ENCODE measurements around the gene HPSE2.
"Not testable (repeated sequence)": the region's sequence is repeated elsewhere in the genome, so short reads cannot be mapped to it uniquely, and the experiment has no call there.

The HPSE2 gene

GRCh38 chr10:99002392-99002791 lies 233.3 kb downstream of the HPSE2 start:
- DNase-seq, result no peak

DNA sequence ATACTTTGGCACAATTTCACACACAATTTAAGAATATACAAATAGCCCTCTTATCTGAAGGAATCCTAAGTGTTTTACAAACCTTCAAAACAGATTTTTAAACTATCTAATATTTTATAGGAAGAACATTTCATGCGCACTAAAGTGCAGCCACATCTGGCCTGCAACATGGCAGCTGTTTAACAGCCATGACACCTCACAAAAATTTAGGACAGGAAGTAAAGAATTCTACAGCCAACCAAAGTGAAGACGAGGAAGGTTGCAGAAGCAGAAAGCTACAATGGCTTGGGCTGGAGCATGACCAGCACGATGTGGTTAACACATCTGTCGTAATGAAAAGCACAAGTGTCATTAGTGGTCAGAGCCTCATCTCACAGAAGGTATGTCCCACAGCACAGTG lies 238.1 kb downstream of the HPSE2 start:
- DNase-seq, result no peak

GRCh38 chr10:98994030-98994429 lies 241.6 kb downstream of the HPSE2 start:
- no peak for DNase-seq

- DNase-seq, result not testable (repeated sequence)
These were observed 251.9 kb downstream of the HPSE2 start for GRCh38 chr10:98983751-98984150.

DNA sequence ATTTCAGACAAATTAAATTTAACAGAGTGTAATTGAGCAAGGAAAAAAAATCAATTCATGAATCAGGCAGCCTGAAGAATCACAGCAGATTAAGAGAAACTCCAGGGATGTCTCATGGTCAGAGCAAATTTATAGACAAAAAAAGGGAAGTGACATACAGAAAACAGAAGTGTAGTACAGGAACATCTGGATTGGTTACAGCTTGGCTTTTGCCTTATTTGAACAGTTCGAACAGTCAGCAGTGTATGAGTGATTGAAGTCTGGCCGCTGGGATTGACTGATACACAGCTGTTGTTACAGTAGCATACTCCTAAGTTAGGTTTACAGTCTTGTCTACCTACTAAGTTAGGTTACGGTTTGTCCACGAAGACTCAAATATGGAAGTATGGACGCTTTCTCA lies 255.3 kb downstream of the HPSE2 start:
- no peak for DNase-seq

DNA sequence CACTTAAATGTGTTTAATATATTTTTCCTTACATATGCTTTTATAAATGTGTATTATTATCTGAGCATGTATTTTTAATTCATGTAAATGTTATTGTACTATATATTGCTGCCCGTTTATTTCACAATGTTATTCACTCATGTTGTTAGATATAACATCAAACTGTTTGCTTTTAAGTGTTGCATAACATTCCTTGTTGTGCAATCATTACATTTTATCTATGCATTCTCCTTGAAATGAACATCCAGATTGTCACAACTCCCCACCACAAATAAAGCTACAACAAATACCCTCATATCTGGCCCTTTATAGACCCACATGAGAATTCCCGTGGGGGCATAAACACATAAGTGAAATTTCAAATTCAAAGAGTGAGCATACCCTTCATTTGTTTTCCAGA lies 264.2 kb downstream of the HPSE2 start:
- DNase-seq, result no peak

DNA sequence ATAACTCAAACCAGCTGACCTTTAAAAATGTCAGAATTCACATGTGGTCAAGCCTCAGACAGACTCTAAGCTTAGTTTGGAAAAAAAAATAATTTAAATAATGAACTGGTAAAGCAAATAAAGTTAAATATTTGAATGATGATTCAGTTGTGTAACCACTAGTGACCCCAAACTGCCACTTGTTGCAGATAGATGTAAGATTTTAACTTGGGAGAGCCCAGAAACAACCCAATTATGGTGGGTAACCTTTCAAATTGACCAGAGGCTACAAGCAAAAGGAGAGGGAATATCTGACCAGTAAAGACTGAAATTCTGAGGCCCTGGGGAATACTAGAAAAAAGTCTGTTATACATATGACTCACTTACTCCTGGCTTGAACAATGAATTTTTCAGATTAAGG lies 268.1 kb downstream of the HPSE2 start:
- DNase-seq, result no peak

DNA sequence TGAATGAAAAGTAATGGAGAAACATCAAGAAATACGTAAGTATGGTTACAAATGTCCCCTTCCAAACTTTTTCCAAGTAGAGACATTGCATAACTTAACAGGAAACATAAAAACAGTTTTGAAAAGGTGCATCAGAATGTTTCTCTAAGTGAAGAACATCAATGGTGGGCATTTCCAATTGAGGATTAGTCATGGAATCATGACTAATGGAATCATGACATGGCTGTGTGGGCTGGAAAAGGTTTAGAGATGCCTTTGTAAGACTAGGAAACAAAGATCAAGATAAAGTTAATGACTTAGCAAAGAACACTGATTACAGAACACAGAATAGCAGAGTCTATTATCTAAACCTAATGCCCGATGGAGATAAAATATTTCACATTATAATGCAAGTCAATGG lies 272.0 kb downstream of the HPSE2 start:
- no peak for DNase-seq

GRCh38 chr10:98959379-98959778 lies 276.3 kb downstream of the HPSE2 start:
- DNase-seq, result no peak

- no peak for DNase-seq
These were observed 277.9 kb downstream of the HPSE2 start for GRCh38 chr10:98957801-98958200.

DNA sequence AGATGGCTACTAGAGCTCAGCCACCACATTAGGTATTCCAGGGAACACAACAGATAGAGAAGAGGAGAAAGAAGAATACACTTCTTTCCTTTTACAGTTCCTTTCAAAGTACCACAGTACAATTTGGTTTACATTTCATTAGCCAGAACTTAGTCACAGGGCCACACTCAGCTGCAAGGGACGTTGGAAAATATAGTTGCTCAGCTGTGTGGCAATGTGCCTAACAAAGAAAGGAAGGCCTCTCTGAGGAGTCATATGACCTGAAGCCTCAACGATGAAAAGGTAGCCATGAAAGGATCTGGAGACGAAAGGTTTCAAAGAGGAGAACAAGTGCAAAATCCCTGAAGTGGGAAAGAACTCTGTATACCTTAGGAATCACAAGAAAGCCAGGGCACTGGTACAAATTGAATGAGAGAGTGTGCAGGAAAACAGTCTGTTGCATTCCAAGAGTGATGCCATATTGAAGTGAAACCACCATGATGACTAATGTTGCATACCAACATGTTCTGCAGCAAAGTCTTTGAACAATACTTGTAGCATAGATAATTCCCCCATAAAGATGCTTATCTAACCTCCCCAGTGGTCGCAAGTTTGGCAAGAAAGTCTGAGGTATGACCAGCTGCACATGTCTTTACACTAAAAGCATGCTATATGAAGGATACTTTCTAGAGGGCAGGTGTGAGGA lies 278.9 kb downstream of the HPSE2 start:
- peak; percentile 81 for DNase-seq

DNA sequence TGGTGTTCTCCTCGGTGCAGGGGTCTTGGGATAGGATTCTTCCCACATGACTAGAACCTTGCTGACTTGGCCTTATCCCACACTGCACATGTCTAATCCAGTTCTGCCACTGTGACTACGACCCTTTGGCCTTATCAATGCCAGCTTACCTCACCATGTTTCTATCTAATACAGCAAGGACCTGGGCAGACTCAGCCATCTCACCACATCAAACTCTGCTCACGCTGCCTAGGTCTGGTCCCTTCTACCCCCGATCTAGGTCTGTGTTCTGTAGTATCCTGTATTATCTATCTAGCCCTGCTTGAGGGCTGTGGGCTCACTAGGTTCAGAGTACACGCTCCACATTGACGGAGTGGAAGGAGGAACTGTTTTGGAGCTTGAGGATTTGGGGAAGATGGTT lies 282.4 kb downstream of the HPSE2 start:
- DNase-seq, result no peak

DNA sequence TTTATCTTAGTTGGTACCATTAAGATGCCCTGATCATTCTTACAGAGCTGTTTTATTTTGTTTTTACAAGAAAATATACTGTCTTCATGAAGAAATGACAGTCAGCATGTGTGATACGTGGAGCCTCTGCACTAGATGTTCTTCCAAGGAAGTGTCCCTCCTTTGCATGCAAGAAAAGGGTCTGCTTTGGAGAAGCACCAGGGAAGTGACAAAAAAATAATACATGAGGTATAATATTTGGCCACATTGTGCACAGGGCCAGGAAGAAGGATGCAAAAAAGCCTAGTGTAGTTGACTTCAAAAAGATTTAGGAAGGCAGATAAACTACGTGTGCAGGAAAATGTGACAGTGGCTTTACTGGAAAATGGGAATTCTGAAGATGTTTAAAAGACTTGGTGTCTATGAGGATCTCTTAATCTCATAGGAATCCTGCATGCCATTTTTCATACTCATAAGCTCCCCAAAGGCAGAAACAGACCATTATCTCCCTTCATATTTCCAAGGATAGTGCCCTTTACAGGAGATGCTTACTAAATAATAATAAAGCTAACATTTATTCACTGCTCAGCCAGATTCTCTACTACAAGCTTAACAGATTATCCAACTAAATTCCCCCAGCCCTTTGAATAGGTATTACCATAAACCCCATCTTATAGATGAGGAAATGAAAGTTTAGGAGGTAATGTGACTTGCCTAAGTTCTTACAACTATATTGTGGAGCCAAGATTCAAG lies 284.2 kb downstream of the HPSE2 start:
- no peak for DNase-seq

- DNase-seq, result no peak
These were observed 285.5 kb downstream of the HPSE2 start for GRCh38 chr10:98950106-98950505.

GRCh38 chr10:98949306-98949705 lies 286.3 kb downstream of the HPSE2 start:
- DNase-seq, result no peak

- no peak for DNase-seq
These were observed 292.0 kb downstream of the HPSE2 start for GRCh38 chr10:98943681-98944080.

DNA sequence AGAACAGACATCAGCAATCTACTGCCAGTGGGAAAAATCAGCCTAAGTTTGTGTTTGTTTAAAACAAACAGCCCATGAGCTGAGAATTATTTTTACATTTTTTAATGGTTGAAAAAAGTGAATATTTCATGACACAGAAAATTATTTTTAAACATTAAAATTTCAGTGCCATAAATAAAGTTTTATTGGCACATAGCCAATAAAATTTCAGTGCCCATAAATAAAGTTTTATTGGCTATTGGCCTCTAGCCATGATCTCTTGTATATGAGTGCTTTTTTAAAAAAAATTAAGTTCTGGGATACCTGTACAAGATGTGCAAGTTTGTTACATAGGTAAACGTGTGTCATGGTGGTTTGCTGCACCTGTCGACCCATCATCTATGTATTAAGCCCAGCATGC lies 305.9 kb downstream of the HPSE2 start:
- no peak for DNase-seq

DNA sequence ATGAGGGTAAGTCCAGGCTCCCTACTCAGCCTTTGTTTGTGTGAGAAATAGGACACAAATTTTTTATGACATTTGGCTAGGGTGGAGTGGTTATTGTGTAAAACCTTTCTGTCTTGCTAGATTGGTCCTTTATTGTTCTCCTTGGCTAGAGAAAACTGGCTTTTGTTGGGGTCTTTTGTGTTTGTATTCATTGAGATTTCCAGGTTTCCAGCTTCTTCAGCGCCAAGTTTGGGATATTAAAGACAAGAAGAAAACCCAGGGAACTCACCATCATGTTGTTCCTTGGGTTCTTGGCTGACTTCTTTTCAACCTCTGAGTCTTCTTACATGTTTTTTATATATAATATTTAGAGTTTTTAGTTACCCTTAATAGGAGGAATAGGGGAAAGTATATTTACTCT lies 310.0 kb downstream of the HPSE2 start:
- no peak for DNase-seq

- no peak for DNase-seq
These were observed 311.1 kb downstream of the HPSE2 start for GRCh38 chr10:98924526-98924925.

DNA sequence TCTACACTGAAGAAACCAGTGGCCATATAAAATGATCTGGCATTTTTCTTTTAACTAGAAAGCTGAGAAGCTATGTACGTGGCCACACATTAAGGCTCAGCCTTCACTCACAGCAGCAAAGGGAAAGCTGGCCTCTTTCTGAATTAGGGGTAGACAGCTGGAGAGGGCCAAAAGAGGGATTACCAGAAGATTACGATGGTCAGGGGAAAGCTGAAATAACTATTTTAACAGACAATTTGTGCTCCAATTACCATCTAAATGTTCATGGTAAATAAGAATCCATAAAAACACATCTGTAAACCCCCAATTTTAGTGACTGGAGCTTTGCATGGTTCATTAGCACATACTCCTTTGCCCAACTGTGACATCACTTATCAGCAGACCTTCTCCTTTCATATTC lies 314.3 kb downstream of the HPSE2 start:
- DNase-seq, result no peak

GRCh38 chr10:98920807-98921206 lies 314.8 kb downstream of the HPSE2 start:
- no peak for DNase-seq

DNA sequence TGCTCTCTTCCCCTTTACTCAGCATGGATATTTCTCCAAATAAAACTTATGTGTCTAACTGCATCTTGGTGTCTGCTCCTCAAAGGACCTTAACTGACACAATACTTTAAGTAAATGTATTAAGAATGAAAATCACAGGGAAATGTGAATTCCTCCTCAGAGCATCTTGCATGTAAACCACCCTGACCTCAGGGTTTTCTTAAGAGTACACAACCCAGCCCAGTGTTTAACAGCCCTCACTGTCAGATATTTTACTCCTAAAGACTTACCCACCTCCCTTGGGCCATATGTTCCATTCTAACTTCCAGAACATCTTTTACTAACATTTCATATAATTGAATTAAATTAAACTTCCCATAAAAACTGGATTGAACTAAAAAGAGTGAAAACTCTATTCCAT lies 315.3 kb downstream of the HPSE2 start:
- DNase-seq, result no peak

GRCh38 chr10:98919899-98920298 lies 315.8 kb downstream of the HPSE2 start:
- DNase-seq, result peak; percentile 61

GRCh38 chr10:98917828-98918227 lies 317.8 kb downstream of the HPSE2 start:
- no peak for DNase-seq

All from islet precursor cell (in vitro differentiated cells).